Posterior vena cava (tissue), 2 donors: ENCODE measurements around the gene SMG7. TPM values are rescaled to one million over a fixed set of nuclear protein-coding genes. Genes with fewer than 3 reads are reported as not detected.

ENCODE experiments used
- DNase-seq: peaks from one replicate; pipeline ENCODE4 v3.0.0-alpha.2; 2020; ENCODE audit warnings: low spot score
- intact Hi-C, 2 donors: fragments of 100-400 bp; cut with DNase I; formaldehyde crosslinking; loops; one replicate each; pipeline versions ENCODE4 v1.14.1 to v1.14.2; 2022 to 2023
- total RNA-seq, 2 donors: library from RNA; stranded (reverse); fragmentation: NEBNext Ultra II Directional; extraction: Animal tissue kit (Norgen Biotek cat#: 25700); gene quantifications; one replicate each; pipeline ENCODE4 v1.2.1, GENCODE V29; 2021
- donor health status: DM: yes; HTN: yes; CAD: no.
- donor health status: DM: yes; HTN: yes; CAD: no.

Gene SMG7
- total RNA-seq, 2 donors from 2014 or later = 27.9 to 34.3 TPM

DNA sequence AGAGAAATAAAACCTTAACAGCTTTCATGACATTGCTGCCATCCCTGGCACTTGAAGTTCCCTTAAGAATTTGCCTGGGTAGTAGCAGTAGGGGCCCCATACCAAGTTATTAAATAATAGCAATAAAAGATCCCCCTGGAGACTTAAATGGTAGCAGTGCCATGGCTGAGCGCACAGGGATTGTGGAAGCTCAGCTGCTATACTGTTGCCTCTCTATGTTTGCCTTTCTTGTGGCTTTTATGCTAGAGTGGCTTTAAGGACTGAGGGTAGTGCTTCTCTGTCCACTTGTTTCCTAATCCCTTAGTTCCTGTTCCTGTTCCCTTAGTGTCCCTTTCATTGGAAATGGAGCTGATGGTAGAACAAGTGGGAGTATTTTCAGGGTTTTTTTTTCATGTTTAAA, 75.8 kb downstream of the SMG7 start:
- intact Hi-C loops = no loop called here
- DNase-seq = no peak

DNA sequence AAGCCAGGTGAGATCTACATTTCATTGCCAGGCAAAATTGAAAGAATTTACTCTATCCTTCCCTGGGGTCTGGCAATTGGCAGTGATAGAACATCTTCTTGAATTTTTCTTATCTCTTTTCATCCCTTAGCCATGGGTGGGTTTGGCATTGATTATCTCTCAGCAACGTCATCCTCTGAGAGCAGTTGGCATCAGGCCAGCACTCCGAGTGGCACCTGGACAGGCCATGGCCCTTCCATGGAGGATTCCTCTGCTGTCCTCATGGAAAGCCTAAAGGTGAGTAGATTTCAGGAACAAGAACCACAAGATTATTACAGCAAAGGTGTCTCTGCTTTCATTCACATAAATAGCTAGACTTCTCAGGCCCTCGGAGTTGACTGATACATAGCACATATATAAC, 78.6 kb downstream of the SMG7 start:
- DNase-seq = no peak
- intact Hi-C loops = no loop called here

DNA sequence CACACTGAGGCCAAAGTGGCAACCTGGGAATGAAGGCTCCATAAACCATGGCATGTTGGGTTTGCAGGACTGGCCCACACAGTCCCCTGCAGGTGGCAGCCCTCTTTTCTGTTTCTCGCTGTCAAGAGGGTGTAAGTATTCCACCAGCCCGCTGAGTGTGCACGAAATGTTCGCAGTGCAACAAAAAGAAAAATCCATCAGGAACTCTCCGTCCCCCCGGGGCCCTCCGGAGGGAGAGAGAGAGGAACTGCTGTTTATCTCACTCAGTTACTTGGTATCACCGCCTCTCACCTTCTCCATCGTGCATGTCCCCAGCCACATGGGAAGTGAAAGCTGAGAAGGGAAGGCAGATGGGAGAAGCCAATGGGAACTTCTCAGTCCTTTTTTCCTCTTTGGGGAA, 79.6 kb downstream of the SMG7 start:
- DNase-seq = no peak
- intact Hi-C loops = no loop called here

DNA sequence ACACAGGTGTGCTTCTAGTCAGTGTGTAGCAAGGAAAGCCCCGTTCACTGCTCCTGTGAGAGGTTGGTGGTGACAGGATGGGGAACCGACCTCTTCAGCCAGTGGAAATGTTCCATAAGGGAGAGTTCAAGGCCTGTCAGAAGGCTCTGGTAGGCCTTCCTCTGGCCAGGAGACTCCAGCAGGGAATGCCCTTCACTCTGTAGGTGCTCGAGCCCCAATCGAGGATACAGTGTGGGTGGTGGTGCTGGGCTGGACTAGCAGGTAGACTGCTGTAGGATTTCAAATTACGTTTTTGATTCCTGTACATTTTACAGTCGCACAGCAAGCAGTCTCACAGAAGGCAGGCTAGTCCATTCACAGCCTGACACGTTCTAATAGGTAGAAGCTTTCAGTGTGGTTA, 80.1 kb downstream of the SMG7 start:
- DNase-seq = no peak
- intact Hi-C loops = no loop called here

GRCh38 chr1:183552891-183553290, 80.6 kb downstream of the SMG7 start:
- intact Hi-C loops = no loop called here
- no peak for DNase-seq

- intact Hi-C loops = no loop called here
Observed at GRCh38 chr1:183553331-183553730, 81.0 kb downstream of the SMG7 start.

GRCh38 chr1:183553764-183554163, 81.5 kb downstream of the SMG7 start:
- intact Hi-C loops = no loop called here
- DNase-seq = no peak

More at GRCh38 chr1:183553331-183553730, 81.0 kb downstream of the SMG7 start:
- DNase-seq = no peak

DNA sequence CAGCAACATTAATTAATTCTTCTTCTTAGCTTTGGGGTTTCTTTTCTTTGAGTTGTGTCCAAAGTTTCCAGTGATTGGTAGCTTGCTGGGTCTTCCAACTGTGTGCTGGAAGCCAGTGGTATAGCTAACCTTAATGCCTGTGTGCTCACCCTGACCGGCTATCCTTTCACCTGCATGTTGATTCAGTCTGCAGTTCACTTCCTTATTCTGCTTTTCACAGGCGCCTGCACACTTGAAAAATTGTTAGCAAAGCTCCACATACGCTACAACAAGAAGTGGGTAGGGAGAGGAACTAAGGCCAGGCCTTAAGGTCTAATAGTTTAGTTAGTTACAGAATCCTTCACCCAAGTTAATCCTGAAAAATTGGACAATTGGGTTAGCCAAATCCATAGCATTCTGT, 82.3 kb downstream of the SMG7 start:
- no peak for DNase-seq
- intact Hi-C loops = no loop called here

GRCh38 chr1:183559061-183559460, 86.8 kb downstream of the SMG7 start:
- no peak for DNase-seq
- intact Hi-C loops = no loop called here

DNA sequence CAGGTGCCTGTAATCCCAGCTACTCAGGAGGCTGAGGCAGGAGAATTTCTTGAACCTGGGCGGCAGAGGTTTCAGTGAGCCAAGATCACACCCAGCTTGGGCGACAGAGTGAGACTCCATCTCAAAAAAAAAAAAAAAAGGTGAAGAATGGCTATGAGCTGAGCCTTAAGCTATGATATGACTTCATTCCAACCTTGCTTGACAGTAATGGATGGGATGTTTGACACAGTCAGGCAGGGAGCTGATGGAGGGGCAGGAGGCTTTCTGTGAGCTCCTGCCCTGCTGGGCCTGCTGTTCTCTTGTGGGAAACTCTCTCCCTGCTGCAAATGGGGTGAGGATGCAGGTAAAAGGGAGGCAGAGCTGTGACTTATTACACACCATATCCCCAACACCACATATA, 90.4 kb downstream of the SMG7 start:
- DNase-seq = no peak
- intact Hi-C loops = no loop called here

DNA sequence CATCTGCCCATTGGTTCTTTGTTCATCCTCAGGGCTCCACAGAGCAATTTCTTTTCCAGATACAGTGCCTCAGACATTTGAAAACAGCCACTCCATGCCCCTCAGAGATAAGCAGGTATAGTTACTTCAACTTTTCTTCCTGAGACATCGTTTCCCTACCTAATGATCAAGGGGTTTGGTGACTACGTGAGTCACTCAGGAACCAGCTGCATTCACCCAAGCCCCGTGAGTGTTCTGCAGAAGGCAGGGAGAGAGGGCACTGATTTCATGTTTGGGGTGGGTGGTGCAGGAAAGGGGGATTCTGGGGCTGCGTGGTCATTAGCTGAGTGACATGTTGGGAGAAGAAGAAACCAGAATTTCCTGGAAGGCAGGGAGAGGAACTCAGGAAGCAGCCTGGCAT, 93.0 kb downstream of the SMG7 start:
- intact Hi-C loops = no loop called here
- DNase-seq = no peak

- no peak for DNase-seq
- intact Hi-C loops = no loop called here
Observed at GRCh38 chr1:183566026-183566425, 93.7 kb downstream of the SMG7 start.

DNA sequence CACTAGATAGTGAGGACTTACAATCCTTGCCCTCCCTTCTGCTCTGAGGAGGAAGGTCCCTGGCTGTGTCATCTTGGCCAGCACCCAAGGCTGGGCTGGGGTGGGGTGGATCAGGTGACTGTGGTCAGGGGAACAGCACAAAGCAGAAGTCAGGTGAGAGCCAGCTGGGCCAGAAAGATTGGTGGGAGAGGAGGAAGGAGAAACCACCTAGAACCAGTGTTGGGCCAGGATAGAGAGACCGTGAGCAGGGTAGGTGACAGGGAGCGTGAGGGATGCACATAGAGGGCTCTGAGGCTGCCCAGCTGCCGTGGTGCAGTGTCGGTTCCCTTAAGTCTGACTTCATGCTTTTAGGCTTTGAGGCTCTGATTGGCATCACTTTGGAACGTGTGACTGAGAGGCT, 95.3 kb downstream of the SMG7 start:
- DNase-seq = peak; percentile 88

GRCh38 chr1:183568176-183569021, 96.1 kb downstream of the SMG7 start:
- intact Hi-C loops = no loop called here
- no peak for DNase-seq

More for the DNA sequence above, 95.3 kb downstream of the SMG7 start:
- intact Hi-C loops = no loop called here

GRCh38 chr1:183569141-183569540, 96.8 kb downstream of the SMG7 start:
- DNase-seq = no peak
- intact Hi-C loops = no loop called here

DNA sequence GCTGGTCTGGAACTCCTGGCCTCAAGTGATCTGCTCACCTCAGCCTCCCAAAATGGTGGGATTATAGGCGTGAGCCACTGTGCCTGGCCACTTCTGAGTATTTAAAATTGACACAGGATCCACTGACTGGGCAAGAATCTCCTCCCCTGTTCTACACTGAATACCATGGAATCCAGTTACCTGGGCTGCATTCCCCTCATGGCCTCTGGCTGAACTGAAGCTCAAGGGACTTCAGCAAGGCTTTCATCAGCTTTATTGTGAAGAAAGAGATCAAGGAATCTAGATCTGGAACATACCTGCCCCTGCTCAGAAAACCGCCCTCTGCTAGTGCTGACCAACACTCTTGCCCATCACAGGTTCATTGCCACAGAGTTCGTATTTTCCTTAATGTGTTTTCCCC, 97.5 kb downstream of the SMG7 start:
- DNase-seq = no peak
- intact Hi-C loops = no loop called here

- intact Hi-C loops = no loop called here
- no peak for DNase-seq
Observed at GRCh38 chr1:183570451-183570850, 98.2 kb downstream of the SMG7 start.

DNA sequence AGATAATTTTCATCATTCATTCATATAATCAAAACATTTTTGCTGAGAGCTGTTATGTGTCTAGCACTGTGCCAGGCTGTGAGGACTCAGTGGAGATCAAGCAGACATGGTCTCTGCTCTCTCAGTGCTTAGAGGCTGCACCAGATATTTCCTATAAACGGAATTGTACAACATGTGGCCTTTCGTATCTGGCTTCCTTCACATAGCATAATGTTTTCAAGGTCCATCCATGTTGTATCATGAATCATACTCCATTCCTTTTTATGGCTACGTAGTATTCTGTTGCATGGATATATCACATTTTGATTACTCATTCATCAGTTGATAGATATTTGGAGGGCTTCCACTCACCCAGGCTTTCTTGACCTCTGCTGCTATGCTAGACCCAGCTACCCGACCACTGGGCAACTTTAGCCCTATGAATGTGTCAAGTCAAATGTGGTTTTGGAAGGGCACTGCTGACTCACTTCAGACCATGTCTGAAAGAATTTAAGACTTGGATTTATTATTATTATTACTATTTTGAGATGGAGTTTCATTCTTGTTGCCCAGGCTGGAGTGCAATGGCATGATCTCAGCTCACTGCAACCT, 99.5 kb downstream of the SMG7 start:
- DNase-seq = no peak
- intact Hi-C loops = no loop called here

DNA sequence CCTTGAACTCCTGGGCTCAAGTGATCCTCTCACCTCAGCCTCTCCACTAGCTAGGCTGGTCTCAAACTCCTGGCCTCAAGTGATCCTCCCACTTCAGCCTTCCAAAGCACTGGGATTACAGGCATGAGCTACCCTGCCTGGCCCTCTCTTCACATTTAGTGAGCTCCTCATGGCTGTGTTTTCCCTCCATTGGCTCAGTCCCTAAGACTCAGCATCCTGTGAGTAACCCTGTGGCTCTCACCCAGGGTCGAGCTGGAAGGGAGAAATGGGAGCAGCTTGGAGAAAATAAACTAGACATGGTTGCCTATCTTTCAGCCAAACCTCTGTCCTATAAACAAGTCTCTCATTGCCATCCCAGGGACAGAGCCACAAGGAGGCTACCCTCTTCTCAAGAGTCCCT, 100.4 kb downstream of the SMG7 start:
- intact Hi-C loops = no loop called here
- no peak for DNase-seq

DNA sequence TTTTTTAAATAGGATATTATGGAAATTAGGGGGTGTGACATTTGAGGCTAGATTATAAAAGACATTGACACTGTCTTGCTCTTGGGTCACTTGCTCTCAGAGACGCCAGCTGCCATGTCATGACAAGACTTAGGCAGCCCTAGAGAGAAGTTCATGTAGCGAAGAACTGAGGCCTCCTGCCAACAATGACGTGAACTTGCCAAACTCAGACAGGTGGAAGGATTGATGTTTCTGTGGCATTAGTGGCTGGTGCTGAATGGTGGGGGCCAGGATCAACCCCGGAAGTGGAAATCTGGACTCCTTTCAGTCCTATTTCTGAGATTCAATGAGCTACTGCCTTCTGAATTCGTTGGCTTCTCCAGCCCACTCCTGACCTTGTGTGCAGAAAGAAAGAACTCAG, 103.3 kb downstream of the SMG7 start:
- intact Hi-C loops = no loop called here
- no peak for DNase-seq

- DNase-seq = no peak
- intact Hi-C loops = no loop called here
Observed at GRCh38 chr1:183576537-183576936, 104.2 kb downstream of the SMG7 start.
